ENCODE data around the gene MEMO1. TPM values are rescaled to one million over a fixed set of nuclear protein-coding genes. Genes with fewer than 3 reads are reported as not detected.
"Not testable (repeated sequence)": the region's sequence is repeated elsewhere in the genome, so short reads cannot be mapped to it uniquely, and the experiment has no call there.

The MEMO1 gene
- total RNA-seq, 1 donor from 2014 or later, result 59.6 TPM

DNA sequence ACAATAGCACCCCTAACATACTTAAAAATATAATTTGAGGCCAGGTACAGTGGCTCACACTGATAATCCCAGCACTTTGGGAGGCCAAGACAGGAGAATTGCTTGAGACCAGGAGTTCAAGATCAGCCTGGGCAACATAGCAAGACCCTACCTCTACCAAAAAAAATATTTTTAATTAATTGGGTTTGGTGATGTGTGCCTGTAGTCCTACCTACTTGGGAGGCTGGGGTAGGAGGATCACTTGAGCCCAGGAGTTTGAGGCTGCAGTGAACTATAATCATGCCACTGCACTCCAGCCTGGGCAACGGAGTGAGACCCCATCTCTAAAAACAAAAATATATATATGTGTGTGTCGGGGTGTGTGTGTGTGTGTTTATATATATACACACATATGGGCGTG, 91.3 kb downstream of the MEMO1 start:
- Mint-ChIP-seq H3K4me1 (ENCODE audit: unreplicated experiment) (no peaks in the 10 kb centered on the region), H3K4me3 (ENCODE audit: unreplicated experiment) (no peak overlapping the region), H3K36me3 (ENCODE audit: low read depth, unreplicated experiment) (no peaks in the 10 kb centered on the region), H3K27me3 (ENCODE audit: unreplicated experiment) (peaks cover 3% of the 10 kb centered on the region), H3K9me3 (ENCODE audit: unreplicated experiment) (no peaks in the 10 kb centered on the region), H3K27ac (ENCODE audit: unreplicated experiment) (no peak overlapping the region)
- TF ChIP-seq CTCF (IDR thresholded peaks at IDR 0.05; ENCODE audit: unreplicated experiment), result no peak
- DNase-seq (ENCODE audit: low spot score), result no peak

- Mint-ChIP-seq H3K27ac (ENCODE audit: unreplicated experiment) (no peak overlapping the region), H3K36me3 (ENCODE audit: low read depth, unreplicated experiment) (peaks cover 6% of the 10 kb centered on the region), H3K9me3 (ENCODE audit: unreplicated experiment) (no peaks in the 10 kb centered on the region), H3K4me3 (ENCODE audit: unreplicated experiment) (no peak overlapping the region), H3K27me3 (ENCODE audit: unreplicated experiment) (peaks cover 2% of the 10 kb centered on the region), H3K4me1 (ENCODE audit: unreplicated experiment) (peaks cover 25% of the 10 kb centered on the region)
- no peak for TF ChIP-seq CTCF (IDR thresholded peaks at IDR 0.05; ENCODE audit: unreplicated experiment)
- no peak for DNase-seq (ENCODE audit: low spot score)
These were observed 101.1 kb downstream of the MEMO1 start for GRCh38 chr2:31909661-31910060.

DNA sequence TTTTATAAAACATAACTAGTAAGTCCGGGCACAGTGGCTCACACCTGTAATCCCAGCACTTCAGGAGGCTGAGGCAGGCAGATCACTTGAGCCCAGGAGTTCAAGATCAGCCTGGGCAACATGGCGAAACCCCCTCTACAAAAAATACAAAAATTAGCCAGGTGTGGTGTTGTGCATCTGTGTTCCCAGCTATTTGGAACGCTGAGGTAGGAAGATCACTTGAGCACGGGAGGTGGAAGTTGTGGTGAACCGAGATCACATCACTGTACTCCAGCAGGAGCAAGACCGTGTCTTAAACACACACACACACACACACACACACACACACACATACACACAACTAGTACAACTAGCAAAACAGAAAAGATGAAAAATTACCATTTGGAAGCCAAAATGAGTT, 103.3 kb downstream of the MEMO1 start:
- Mint-ChIP-seq H3K27ac (ENCODE audit: unreplicated experiment) (peak overlapping the region; percentile 76), H3K4me1 (ENCODE audit: unreplicated experiment) (peaks cover 25% of the 10 kb centered on the region)
- not testable (repeated sequence) for DNase-seq (ENCODE audit: low spot score); H3K36me3 Mint-ChIP-seq (ENCODE audit: low read depth, unreplicated experiment); H3K9me3 Mint-ChIP-seq (ENCODE audit: unreplicated experiment); H3K4me3 Mint-ChIP-seq (ENCODE audit: unreplicated experiment); H3K27me3 Mint-ChIP-seq (ENCODE audit: unreplicated experiment)

- Mint-ChIP-seq H3K27me3 (ENCODE audit: unreplicated experiment) (peaks cover 3% of the 10 kb centered on the region), H3K4me3 (ENCODE audit: unreplicated experiment) (no peak overlapping the region), H3K36me3 (ENCODE audit: low read depth, unreplicated experiment) (peaks cover 29% of the 10 kb centered on the region), H3K27ac (ENCODE audit: unreplicated experiment) (no peak overlapping the region), H3K4me1 (ENCODE audit: unreplicated experiment) (peaks cover 13% of the 10 kb centered on the region), H3K9me3 (ENCODE audit: unreplicated experiment) (peaks cover 4% of the 10 kb centered on the region)
- no peak for DNase-seq (ENCODE audit: low spot score)
- TF ChIP-seq CTCF (IDR thresholded peaks at IDR 0.05; ENCODE audit: unreplicated experiment), result no peak
These were observed 107.6 kb downstream of the MEMO1 start for GRCh38 chr2:31903109-31903780.

DNA sequence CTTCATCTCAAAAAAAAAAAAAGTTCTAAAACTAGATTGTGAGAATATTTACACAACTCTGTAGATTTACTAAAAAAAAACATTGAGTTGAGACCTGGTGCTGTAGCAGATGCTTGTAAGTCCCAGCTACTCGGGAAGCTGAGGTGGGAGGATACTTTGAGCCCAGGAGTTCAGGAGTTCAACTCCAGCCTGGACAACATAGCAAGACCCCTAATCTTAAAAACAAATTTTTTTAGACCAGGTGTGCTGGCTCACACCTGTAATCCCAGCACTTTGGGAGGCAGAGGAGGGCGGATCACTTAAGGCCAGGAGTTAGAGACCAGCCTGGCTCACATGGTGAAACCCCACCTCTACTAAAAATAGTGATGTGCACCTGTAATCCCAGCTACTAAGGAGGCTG, 108.9 kb downstream of the MEMO1 start:
- Mint-ChIP-seq H3K4me3 (ENCODE audit: unreplicated experiment) (no peak overlapping the region), H3K27me3 (ENCODE audit: unreplicated experiment) (peaks cover 3% of the 10 kb centered on the region), H3K9me3 (ENCODE audit: unreplicated experiment) (peaks cover 4% of the 10 kb centered on the region), H3K36me3 (ENCODE audit: low read depth, unreplicated experiment) (peaks cover 43% of the 10 kb centered on the region), H3K27ac (ENCODE audit: unreplicated experiment) (no peak overlapping the region), H3K4me1 (ENCODE audit: unreplicated experiment) (peaks cover 5% of the 10 kb centered on the region)
- no peak for TF ChIP-seq CTCF (IDR thresholded peaks at IDR 0.05; ENCODE audit: unreplicated experiment)
- no peak for DNase-seq (ENCODE audit: low spot score)

GRCh38 chr2:31900156-31900555, 110.7 kb downstream of the MEMO1 start:
- H3K4me3 Mint-ChIP-seq (ENCODE audit: unreplicated experiment), result peak overlapping the region; percentile 37
- not testable (repeated sequence) for H3K27me3 Mint-ChIP-seq (ENCODE audit: unreplicated experiment); H3K9me3 Mint-ChIP-seq (ENCODE audit: unreplicated experiment); DNase-seq (ENCODE audit: low spot score); H3K4me1 Mint-ChIP-seq (ENCODE audit: unreplicated experiment); H3K27ac Mint-ChIP-seq (ENCODE audit: unreplicated experiment)
- H3K36me3 Mint-ChIP-seq (ENCODE audit: low read depth, unreplicated experiment), result peaks cover 48% of the 10 kb centered on the region

- DNase-seq (ENCODE audit: low spot score); H3K9me3 Mint-ChIP-seq (ENCODE audit: unreplicated experiment); H3K27me3 Mint-ChIP-seq (ENCODE audit: unreplicated experiment); H3K27ac Mint-ChIP-seq (ENCODE audit: unreplicated experiment); H3K4me1 Mint-ChIP-seq (ENCODE audit: unreplicated experiment): not testable (repeated sequence)
- H3K36me3 Mint-ChIP-seq (ENCODE audit: low read depth, unreplicated experiment), result peaks cover 48% of the 10 kb centered on the region
- H3K4me3 Mint-ChIP-seq (ENCODE audit: unreplicated experiment), result peak overlapping the region; percentile 57
These were observed 112.5 kb downstream of the MEMO1 start for GRCh38 chr2:31898346-31898745.

- H3K9me3 Mint-ChIP-seq (ENCODE audit: unreplicated experiment); H3K27me3 Mint-ChIP-seq (ENCODE audit: unreplicated experiment); H3K4me3 Mint-ChIP-seq (ENCODE audit: unreplicated experiment); H3K27ac Mint-ChIP-seq (ENCODE audit: unreplicated experiment); DNase-seq (ENCODE audit: low spot score): not testable (repeated sequence)
- Mint-ChIP-seq H3K36me3 (ENCODE audit: low read depth, unreplicated experiment) (peaks cover 46% of the 10 kb centered on the region), H3K4me1 (ENCODE audit: unreplicated experiment) (peaks cover 15% of the 10 kb centered on the region)
These were observed 113.5 kb downstream of the MEMO1 start for GRCh38 chr2:31897340-31897739.
